ENCODE results near the gene SF3B3. TPM values are rescaled to one million over a fixed set of nuclear protein-coding genes. Genes with fewer than 3 reads are reported as not detected.

Gene SF3B3
- 83.5 TPM for total RNA-seq

GRCh38 chr16:70523743-70524398 is at the start of gene SF3B3:
Gene SF3B3, plus strand, starts transcription at chr16:70523816. Its CDS starts 2,841 bp downstream, at chr16:70526657.
- Histone ChIP-seq H3K4me3 (ENCODE audit: low read length in 3 of 3) (peak within 1 kb of the TSS; percentile 78 to 100 (median 98)), H3K36me3 (ENCODE audit: control insufficient read depth in 3 of 3, insufficient read depth in 3 of 3, low read length in 3 of 3) (peaks cover 10 to 13% (median 11%) of the 10 kb centered on the region in 3 donors), H3K27ac (ENCODE audit: low read depth, low read length) (peak within 1 kb of the TSS; percentile 88), H3K9ac (ENCODE audit: low read depth in 1 of 3, low read length in 3 of 3) (peak within 1 kb of the TSS; percentile 97 to 98 (median 98)), H3K27me3 (ENCODE audit: control insufficient read depth in 3 of 3, insufficient read depth in 3 of 3, low read length in 3 of 3) (no peaks in the 10 kb centered on the region), H3K9me3 (ENCODE audit: control insufficient read depth in 3 of 3, low read length in 3 of 3) (no peaks in the 10 kb centered on the region), H3K4me1 (ENCODE audit: control insufficient read depth in 3 of 3, insufficient read depth in 3 of 3, low read length in 3 of 3) (peaks cover 18 to 34% (median 30%) of the 10 kb centered on the region in 3 donors)

- H3K36me3 ChIP-seq (ENCODE audit: control insufficient read depth in 3 of 3, insufficient read depth in 3 of 3, low read length in 3 of 3): peaks cover 27 to 49% (median 29%) of the 10 kb centered on the region in 3 donors
Observed at GRCh38 chr16:70474320-70475053, 49.1 kb upstream of the SF3B3 start.

GRCh38 chr16:70475054-70475871 is 48.4 kb upstream of the SF3B3 start:
- Histone ChIP-seq H3K9me3 (ENCODE audit: control insufficient read depth in 3 of 3, low read length in 3 of 3) (no peaks in the 10 kb centered on the region), H3K9ac (ENCODE audit: low read depth in 1 of 3, low read length in 3 of 3) (no peak overlapping the region), H3K4me3 (ENCODE audit: low read length in 3 of 3) (no peak overlapping the region), H3K36me3 (ENCODE audit: control insufficient read depth in 3 of 3, insufficient read depth in 3 of 3, low read length in 3 of 3) (peaks cover 34 to 54% (median 37%) of the 10 kb centered on the region in 3 donors), H3K27me3 (ENCODE audit: control insufficient read depth in 3 of 3, insufficient read depth in 3 of 3, low read length in 3 of 3) (no peaks in the 10 kb centered on the region), H3K4me1 (ENCODE audit: control insufficient read depth in 3 of 3, insufficient read depth in 3 of 3, low read length in 3 of 3) (peaks cover 23 to 42% (median 39%) of the 10 kb centered on the region in 3 donors), H3K27ac (ENCODE audit: low read depth, low read length) (no peak overlapping the region)

More at GRCh38 chr16:70474320-70475053, 49.1 kb upstream of the SF3B3 start:
- Histone ChIP-seq H3K9ac (ENCODE audit: low read depth in 1 of 3, low read length in 3 of 3) (no peak overlapping the region), H3K4me1 (ENCODE audit: control insufficient read depth in 3 of 3, insufficient read depth in 3 of 3, low read length in 3 of 3) (peaks cover 23 to 39% (median 37%) of the 10 kb centered on the region in 3 donors), H3K27me3 (ENCODE audit: control insufficient read depth in 3 of 3, insufficient read depth in 3 of 3, low read length in 3 of 3) (no peaks in the 10 kb centered on the region), H3K4me3 (ENCODE audit: low read length in 3 of 3) (no peak overlapping the region), H3K9me3 (ENCODE audit: control insufficient read depth in 3 of 3, low read length in 3 of 3) (no peaks in the 10 kb centered on the region), H3K27ac (ENCODE audit: low read depth, low read length) (no peak overlapping the region)

GRCh38 chr16:70476272-70477020 is 47.2 kb upstream of the SF3B3 start:
- peak overlapping the region; percentile 87 for H3K27ac ChIP-seq (ENCODE audit: low read depth, low read length)
- peaks cover 40 to 66% (median 45%) of the 10 kb centered on the region in 3 donors for H3K36me3 ChIP-seq (ENCODE audit: control insufficient read depth in 3 of 3, insufficient read depth in 3 of 3, low read length in 3 of 3)
- no peaks in the 10 kb centered on the region for H3K9me3 ChIP-seq (ENCODE audit: control insufficient read depth in 3 of 3, low read length in 3 of 3)
- peak overlapping the region; percentile 62 to 71 (median 66) for H3K9ac ChIP-seq (ENCODE audit: low read depth in 1 of 3, low read length in 3 of 3)
- peaks cover 23 to 37% (median 34%) of the 10 kb centered on the region in 3 donors for H3K4me1 ChIP-seq (ENCODE audit: control insufficient read depth in 3 of 3, insufficient read depth in 3 of 3, low read length in 3 of 3)
- H3K27me3 ChIP-seq (ENCODE audit: control insufficient read depth in 3 of 3, insufficient read depth in 3 of 3, low read length in 3 of 3): no peaks in the 10 kb centered on the region
- H3K4me3 ChIP-seq (ENCODE audit: low read length in 3 of 3): peak overlapping the region in 1 of 3 donors; percentile 22

GRCh38 chr16:70478169-70478568 is 45.4 kb upstream of the SF3B3 start:
- no peaks in the 10 kb centered on the region for H3K27me3 ChIP-seq (ENCODE audit: control insufficient read depth in 3 of 3, insufficient read depth in 3 of 3, low read length in 3 of 3)
- H3K4me1 ChIP-seq (ENCODE audit: control insufficient read depth in 3 of 3, insufficient read depth in 3 of 3, low read length in 3 of 3): peaks cover 22 to 33% (median 32%) of the 10 kb centered on the region in 3 donors
- H3K9me3 ChIP-seq (ENCODE audit: control insufficient read depth in 3 of 3, low read length in 3 of 3): no peaks in the 10 kb centered on the region
- H3K4me3 ChIP-seq (ENCODE audit: low read length in 3 of 3): no peak overlapping the region
- peak overlapping the region; percentile 87 for H3K27ac ChIP-seq (ENCODE audit: low read depth, low read length)
- H3K36me3 ChIP-seq (ENCODE audit: control insufficient read depth in 3 of 3, insufficient read depth in 3 of 3, low read length in 3 of 3): peaks cover 40 to 74% (median 55%) of the 10 kb centered on the region in 3 donors
- H3K9ac ChIP-seq (ENCODE audit: low read depth in 1 of 3, low read length in 3 of 3): no peak overlapping the region

- Histone ChIP-seq H3K27me3 (ENCODE audit: control insufficient read depth in 3 of 3, insufficient read depth in 3 of 3, low read length in 3 of 3) (no peaks in the 10 kb centered on the region), H3K4me1 (ENCODE audit: control insufficient read depth in 3 of 3, insufficient read depth in 3 of 3, low read length in 3 of 3) (peaks cover 15 to 26% (median 25%) of the 10 kb centered on the region in 3 donors), H3K9me3 (ENCODE audit: control insufficient read depth in 3 of 3, low read length in 3 of 3) (no peaks in the 10 kb centered on the region), H3K27ac (ENCODE audit: low read depth, low read length) (no peak overlapping the region), H3K4me3 (ENCODE audit: low read length in 3 of 3) (no peak overlapping the region), H3K9ac (ENCODE audit: low read depth in 1 of 3, low read length in 3 of 3) (peak overlapping the region in 1 of 3 donors; percentile 25), H3K36me3 (ENCODE audit: control insufficient read depth in 3 of 3, insufficient read depth in 3 of 3, low read length in 3 of 3) (peaks cover 45 to 74% (median 57%) of the 10 kb centered on the region in 3 donors)
Observed at GRCh38 chr16:70478912-70479341, 44.7 kb upstream of the SF3B3 start.

- Histone ChIP-seq H3K4me3 (ENCODE audit: low read length in 3 of 3) (no peak overlapping the region), H3K27me3 (ENCODE audit: control insufficient read depth in 3 of 3, insufficient read depth in 3 of 3, low read length in 3 of 3) (no peaks in the 10 kb centered on the region), H3K27ac (ENCODE audit: low read depth, low read length) (no peak overlapping the region), H3K9me3 (ENCODE audit: control insufficient read depth in 3 of 3, low read length in 3 of 3) (no peaks in the 10 kb centered on the region), H3K9ac (ENCODE audit: low read depth in 1 of 3, low read length in 3 of 3) (peak overlapping the region in 1 of 3 donors; percentile 25), H3K4me1 (ENCODE audit: control insufficient read depth in 3 of 3, insufficient read depth in 3 of 3, low read length in 3 of 3) (peaks cover 15 to 26% (median 23%) of the 10 kb centered on the region in 3 donors), H3K36me3 (ENCODE audit: control insufficient read depth in 3 of 3, insufficient read depth in 3 of 3, low read length in 3 of 3) (peaks cover 46 to 68% (median 54%) of the 10 kb centered on the region in 3 donors)
Observed at GRCh38 chr16:70480127-70481105, 43.2 kb upstream of the SF3B3 start.

GRCh38 chr16:70481929-70482536 is 41.6 kb upstream of the SF3B3 start:
- Histone ChIP-seq H3K4me3 (ENCODE audit: low read length in 3 of 3) (no peak overlapping the region), H3K9me3 (ENCODE audit: control insufficient read depth in 3 of 3, low read length in 3 of 3) (no peaks in the 10 kb centered on the region), H3K36me3 (ENCODE audit: control insufficient read depth in 3 of 3, insufficient read depth in 3 of 3, low read length in 3 of 3) (peaks cover 46 to 66% (median 57%) of the 10 kb centered on the region in 3 donors)

More at GRCh38 chr16:70481929-70482536, 41.6 kb upstream of the SF3B3 start:
- no peaks in the 10 kb centered on the region for H3K27me3 ChIP-seq (ENCODE audit: control insufficient read depth in 3 of 3, insufficient read depth in 3 of 3, low read length in 3 of 3)
- no peak overlapping the region for H3K9ac ChIP-seq (ENCODE audit: low read depth in 1 of 3, low read length in 3 of 3)
- peaks cover 5 to 17% (median 12%) of the 10 kb centered on the region in 3 donors for H3K4me1 ChIP-seq (ENCODE audit: control insufficient read depth in 3 of 3, insufficient read depth in 3 of 3, low read length in 3 of 3)
- no peak overlapping the region for H3K27ac ChIP-seq (ENCODE audit: low read depth, low read length)
